ENCODE data around the gene TAOK1.
A peak's percentile ranks its signal among the peaks of the same experiment; 100 is the strongest.

Gene TAOK1

DNA sequence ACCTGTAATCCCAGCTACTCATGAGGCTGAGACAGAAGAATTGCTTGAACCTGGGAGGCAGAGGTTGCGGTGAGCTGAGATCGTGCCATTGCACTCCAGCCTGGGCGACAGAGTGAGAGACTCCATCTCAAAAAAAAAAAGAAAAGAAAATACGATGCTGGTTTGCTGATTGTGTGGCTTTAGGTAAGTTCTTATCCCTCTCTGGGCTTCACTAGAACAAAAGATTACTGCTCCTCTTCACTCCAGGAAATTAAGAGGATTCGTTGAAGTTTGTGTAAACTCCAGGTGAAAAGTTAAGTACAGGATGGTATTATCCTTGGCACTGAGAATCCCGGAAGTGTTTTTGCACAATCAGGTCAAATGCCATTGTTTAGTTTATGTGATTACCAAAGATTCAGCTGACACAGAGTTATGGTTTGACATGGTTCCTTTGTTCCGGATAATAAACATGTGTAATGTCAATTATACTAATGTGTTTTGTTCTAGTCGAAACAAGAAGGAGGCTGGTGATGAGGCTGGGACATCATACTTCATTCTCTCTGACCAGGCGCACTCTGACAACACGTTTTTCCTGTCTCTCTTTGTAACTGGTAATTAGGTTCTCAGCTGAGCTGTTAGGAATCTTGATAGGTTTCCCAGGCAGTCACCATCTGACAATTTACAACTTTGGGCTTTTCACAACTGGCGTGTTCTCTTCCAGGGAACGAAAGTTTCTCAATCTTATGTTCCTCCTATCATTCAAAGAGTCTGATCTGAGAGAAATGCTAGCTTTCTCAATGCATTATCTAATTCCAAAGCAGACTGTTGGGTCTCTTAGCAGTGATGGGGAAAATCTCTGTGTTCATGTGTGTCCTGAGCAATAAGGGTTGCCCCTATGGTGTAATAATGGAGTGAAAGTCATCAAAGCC lies 10.8 kb upstream of the TAOK1 start:
- DNase-seq, result peak; percentile 16 to 19

DNA sequence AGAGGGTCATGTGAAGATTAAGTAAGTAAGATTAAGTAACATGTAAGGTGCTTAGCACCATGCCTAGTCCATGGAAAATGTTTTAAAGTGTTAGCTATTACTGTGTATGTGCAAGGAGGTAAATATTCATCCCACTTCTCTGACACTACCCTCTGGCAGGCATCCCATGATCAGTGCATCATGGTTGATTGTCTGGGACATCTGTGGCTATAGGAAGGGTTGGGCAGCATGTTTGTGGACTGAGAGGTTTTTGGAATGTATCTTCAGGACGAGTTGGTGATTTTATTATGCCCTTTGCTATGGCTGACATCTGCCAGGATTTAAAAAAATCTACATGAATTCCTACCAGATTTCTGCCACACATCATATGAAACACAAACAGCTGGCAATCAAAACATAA lies 6.5 kb upstream of the TAOK1 start:
- DNase-seq, result no peak

DNA sequence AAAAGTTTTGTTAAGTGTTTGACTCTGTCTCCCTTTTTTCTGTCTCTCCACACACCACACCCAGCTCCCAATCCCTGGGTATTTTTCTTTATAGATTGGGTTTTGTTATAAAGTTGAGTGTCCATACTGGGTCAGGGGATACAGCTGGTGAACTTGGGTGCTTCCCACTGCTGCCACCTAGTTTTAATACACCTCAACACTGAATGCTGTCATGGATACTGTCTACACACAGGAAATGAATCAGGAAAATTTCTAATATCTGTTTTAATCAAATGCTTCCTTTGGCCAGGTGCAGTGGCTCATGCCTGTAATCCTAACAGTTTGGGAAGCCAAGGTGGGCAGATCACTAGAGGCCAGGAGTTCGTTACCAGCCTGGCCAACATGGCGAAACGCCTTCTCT lies 5.3 kb upstream of the TAOK1 start:
- DNase-seq, result no peak

DNA sequence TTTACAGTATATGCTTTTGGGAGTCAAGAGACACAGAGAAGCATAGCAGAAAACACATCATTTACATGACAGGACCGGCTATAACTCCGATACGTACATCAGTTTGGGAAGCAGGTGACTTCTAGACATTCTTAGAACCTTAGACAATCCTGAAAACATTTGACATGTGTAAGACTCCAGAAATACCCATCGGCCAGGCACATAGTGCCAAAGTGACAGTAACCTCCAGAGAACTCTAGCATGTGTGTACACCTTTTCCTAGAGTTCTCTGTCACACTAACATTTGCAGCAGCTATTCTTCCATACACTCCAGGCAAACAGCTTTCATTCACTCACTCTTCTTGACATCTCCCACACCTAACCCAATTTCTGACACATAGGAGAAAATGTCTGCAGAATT lies 3.4 kb upstream of the TAOK1 start:
- no peak for DNase-seq

DNA sequence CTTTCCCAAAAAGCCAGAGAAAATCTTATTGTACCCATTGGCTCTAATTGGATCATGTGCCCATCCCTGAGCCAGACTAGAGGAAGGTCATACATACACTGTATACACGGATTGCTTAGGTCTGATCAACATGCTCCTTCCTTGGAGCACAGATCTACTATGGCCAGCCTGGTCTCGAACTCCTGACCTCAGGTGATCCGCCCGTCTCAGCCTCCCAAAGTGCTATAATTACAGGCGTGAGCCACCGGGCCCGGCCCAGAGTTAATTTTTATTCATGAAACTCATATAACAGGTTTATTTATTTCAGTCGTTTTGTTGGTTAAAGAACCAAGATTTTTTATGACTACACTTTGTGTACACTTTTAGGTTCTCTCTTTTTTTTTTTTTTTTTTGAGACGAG lies 1.2 kb upstream of the TAOK1 start:
- no peak for DNase-seq

DNA sequence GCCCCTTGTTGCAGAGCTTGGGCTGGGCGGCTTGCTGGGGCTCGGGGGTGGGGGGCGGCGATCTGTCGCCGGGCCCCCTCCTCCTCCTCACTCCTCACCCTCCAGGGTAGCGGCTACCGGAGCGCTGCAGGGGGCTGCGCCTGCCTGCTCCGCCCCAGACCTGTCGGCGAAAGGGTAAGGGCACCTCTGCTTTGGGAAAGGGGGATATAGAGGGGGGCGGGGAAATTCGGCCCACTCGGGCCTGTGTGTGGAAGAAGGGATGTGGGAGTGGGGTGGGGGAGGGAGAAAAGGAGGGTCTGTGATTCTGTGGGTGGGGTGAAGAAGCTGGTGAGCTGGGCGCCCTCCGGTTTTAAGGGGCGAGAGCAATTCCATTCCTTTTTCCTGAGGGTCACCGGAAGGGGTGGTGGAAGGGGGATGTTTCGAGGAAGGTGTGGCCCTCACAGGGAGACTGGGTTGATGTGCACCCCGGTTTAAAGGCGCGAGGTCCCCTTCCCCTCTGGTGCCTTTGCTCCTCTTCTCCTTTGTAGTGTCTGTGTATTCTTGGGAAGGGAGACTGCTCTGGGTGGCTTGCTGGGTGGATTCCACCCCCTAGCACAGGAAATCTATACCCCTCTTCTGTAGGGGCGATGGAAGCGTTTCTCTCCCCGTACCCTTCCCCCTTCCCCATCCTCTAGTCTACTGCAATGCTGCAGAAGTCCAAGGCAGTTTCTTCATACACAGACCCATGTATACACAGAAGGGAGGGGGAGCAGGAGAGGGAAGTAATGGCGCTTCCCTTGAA lies 878 bp downstream of the TAOK1 start:
- DNase-seq, result peak; percentile 64 to 66

DNA sequence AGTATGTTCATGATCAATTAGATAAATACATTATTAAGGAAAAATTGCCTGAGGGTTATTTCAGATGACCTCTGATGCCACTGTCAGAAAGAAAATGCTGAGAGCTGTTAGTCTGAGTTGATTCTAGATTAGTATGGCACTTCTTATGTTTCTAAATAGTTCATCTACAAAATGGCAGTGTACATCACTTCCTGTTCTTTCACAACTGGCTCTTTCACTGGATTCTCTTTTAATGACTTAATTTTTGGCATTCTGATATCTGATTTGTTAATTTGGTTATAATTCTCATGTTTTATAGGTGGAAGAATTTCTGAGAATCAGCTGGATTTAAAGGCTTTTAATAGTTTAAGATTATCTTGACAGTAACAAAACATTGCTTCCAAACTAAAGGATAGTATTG lies 3.3 kb downstream of the TAOK1 start:
- DNase-seq, result peak; percentile 34 to 64

DNA sequence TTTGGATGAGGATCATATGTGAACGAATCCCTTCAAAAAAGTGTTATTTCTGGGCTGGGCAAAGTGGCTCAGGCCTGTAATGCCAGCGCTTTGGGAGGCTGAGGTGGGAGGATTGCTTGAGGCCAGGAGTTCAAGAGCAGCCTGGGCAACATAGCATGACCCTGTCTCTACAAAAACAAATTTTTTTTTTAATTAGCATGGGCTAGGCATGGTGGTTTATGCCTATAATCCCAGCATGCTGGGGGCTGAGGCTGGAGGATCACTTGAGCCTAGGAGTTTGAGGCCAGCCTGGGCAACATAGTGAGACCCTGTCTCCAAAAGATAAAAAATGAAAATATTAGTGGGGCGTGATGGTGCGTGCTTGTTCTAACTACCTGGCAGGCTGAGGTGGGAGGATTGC lies 4.6 kb downstream of the TAOK1 start:
- DNase-seq, result no peak

DNA sequence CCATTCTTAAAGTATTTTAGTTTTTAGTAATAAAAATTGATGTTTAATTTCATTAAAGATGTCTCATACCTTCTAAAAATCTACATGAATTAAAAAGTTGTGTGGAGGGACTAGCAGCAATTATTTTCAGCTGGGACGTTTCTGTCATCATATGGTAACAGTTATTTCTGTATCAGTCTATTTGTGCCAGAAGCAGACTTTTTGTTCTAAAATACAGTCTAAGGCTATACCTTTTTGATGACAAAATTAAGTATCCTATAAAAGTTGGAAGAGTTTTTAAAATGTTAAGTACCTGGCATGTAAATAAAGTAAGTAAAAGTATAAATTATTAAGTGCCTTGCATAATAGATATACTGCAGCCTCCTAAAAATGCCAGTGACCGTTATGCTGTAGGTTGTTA lies 5.9 kb downstream of the TAOK1 start:
- no peak for DNase-seq

DNA sequence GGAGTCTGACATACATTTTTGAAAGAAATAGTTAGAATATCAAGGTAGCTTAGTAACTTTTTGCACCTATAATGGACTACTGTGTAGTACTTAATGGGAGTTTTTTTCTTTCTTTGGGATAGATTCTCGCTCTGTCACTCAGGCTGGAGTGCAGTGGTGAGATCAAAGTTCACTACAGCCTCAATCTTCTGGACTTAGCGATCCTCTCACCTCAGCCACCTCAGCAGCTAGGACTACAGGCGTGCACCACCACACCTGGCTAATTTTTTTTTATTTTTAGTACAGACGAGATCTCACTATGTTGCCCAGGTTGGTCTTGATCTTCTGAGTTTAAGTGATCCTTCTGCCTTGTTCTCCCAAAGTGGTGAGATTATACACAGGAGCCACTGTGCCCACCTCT lies 9.5 kb downstream of the TAOK1 start:
- DNase-seq, result no peak

DNA sequence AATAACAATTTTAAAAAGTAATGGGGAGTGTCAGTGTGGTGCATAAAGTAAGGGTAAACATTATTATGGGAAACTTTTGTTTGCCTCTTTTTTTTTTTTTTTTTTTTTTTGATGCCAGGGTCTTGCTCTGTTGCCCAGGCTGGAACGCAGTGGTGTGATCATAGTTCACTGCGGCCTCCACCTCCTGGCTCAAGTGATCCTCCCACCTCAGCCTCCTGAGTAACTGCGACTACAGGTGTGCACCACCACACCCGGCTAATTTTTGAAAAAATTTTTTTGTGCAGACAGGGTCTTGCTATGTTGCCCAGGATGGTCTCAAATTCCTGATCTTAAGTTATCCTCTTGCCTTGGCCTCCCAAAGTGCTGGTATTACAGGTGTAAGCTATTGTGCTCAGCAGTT lies 10.7 kb downstream of the TAOK1 start:
- no peak for DNase-seq

DNA sequence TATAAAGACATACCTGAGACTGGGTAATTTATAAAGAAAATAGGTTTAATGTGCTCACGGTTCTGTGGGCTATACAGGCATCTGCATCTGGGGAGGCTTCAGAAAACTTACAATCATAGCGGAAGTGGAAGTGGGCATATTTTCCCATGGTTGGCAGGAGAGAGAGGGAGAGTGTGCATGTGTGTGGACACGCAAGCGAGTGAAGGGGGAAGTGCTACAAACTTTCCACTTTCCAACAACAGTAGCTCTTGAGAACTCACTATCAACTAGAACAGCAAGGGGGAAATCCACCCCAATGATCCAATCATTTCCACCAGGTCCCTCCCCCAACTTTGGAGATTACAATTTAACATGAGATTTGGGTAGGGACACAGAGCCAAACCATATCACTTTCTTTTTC lies 11.1 kb downstream of the TAOK1 start:
- DNase-seq, result peak; percentile 49 to 61

DNA sequence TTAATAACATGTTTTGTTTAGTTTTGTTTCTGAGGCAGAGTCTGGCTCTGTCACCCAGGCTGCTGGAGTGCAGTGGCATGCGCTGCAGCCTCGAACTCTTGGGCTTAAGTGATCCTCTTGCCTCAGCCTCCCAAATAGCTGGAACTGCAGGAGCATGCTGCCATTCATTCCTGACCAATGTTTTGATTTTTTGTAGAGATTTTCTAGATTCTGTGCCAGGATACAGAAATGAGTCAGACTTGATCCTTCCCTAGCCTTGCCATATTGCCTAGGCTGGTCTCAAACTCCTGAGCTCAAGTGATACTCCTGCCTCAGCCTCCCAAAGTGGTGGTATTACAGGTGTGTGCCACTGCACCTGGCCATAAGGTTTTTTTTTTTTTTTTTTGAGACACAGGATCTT lies 17.7 kb downstream of the TAOK1 start:
- DNase-seq, result no peak

DNA sequence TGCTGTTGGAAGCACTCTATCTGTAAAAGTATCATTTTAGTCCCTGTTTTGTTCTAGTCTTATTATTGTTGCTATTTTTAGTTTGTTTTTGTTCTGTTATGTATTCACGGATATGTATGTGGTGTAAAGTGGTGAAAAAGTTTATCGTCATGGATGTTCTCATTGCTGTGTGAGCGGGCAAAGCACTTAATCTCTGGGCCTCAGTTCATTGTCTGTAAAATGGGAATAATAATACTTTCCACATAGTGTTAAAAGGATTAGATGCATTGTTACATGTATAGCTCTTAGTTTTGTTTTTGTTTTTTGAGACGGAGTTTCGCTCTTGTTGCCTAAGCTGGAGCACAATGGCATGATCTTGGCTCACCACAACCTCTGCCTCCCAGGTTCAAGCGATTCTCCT lies 19.8 kb downstream of the TAOK1 start:
- no peak for DNase-seq

DNA sequence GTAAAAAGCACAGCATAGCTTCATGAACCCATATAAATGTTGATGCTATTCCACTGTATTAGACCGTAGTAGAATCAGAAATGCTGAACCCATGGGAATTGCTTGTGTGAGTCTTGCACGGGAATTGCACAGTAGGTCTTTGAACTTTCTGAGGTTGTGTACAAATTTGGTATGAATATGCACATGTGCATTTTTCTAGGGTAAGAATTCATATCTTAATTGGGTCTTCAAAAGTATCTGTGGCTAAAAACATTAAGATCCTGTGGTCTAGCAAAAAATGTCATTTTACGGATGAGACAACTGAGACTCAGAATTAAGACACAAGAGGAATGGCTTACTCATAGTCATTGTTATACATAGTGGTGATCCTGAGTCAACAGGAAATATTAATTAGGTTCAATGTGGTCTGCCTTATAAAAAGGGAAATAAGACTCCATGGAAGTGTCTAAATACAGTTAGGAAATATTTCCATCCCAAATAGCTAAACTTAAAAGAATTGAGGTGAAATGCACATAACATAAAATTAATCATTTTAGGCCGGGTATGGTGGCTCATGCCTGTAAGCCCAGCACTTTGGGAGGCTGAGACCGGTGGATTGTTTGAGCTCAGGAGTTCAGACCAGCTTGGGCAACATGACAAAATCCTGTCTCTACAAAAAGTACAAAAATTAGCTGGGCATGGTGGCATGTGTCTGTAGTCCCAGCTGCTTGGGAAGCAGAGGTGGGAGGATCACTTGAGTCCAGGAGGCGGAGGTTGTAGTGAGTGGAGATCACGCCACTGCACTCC lies 22.8 kb downstream of the TAOK1 start:
- peak; percentile 53 to 83 for DNase-seq

DNA sequence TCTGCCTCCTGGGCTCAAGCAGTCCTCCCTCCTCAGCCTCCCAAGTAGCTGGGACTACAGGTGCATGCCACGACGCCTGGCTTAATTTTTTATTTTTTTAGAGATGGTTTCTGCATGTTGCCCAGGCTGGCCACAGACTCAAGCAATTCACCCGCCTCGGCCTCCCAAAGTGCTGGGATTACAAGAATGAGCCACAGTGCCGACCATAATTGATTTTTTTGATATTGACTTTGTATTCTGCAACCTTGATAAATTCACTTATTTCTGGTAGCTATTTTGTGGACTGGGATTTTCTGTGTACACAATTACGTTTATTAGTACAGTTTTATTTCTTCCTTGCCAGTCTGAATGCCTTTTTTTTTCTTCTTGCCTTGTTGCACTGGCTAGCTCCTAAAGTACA lies 30.0 kb downstream of the TAOK1 start:
- no peak for DNase-seq

DNA sequence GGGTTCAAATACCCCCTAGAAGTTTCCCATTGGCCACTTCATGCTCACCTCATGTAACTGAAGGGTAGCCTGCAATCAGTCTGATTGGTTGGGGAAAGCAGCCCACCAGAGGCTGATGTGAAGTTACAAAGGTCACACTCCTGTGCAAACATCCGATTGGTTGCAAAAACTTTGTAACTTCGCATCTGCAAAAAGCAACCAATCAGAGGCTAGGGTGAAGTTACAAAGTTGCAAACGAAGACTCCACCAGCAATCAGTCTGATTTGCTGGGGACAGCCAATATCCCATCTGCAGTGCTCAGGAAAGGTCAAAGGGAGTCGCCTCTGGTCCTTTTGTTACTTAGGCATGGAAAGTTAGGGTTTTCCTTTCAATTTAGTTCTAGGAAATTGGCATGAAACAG lies 40.1 kb downstream of the TAOK1 start:
- DNase-seq, result no peak

DNA sequence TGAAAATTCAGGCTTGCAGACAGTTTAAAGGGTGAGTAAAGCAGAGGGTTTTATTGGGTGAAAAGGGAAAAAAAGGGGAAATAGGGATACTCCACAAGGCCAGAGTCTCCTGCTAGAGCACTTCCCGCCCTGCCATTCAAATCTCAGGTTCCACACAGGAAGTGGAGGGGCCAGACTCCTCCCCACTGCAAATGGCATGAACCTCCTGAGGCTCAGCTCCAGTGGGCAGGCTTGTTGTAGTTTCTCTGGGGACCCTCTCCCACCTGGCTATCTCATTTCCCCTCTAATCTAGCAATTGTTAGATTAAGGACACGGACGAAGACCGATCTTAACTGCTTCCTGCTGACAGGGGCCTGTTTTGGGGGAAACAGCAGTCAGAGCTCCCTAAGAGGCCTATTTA lies 43.4 kb downstream of the TAOK1 start:
- DNase-seq, result peak; percentile 58 to 62

DNA sequence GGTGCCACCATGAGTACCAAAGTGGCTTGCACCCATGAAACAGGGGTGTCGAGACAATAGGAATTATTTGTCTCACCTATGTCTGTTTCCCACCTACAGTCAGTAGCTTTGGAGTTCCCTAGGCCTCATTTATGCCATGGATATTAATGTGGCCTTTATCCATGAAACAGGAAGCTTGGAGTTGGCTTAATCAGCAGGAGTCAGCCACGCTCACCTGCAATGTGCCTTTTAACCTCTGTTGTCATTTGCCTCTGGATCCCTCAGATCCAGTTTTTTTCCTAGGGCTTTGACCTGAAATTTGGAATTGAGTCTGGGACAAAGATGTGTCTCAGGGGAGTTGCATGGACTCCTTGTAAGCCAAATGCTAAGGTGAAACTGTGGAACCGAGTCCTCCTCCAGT lies 44.4 kb downstream of the TAOK1 start:
- DNase-seq, result no peak

DNA sequence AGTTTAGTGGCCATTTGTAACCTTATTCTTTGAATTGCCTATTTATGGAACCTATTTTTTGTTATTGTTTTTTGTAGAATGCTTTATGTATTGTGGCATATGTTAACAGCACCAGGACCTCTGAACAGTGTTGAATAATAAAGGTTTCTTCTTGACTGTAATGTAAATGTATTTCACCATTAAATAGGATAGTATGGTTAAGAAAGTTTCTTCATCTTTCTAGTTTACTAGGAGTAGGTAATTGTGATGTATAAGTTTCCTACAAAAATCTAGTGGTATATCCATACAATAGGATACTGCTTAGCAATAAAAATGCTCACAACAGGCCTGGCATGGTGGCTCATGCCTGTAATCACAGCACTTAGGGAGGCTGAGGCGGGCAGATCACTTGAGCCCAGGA lies 52.3 kb downstream of the TAOK1 start:
- no peak for DNase-seq

DNA sequence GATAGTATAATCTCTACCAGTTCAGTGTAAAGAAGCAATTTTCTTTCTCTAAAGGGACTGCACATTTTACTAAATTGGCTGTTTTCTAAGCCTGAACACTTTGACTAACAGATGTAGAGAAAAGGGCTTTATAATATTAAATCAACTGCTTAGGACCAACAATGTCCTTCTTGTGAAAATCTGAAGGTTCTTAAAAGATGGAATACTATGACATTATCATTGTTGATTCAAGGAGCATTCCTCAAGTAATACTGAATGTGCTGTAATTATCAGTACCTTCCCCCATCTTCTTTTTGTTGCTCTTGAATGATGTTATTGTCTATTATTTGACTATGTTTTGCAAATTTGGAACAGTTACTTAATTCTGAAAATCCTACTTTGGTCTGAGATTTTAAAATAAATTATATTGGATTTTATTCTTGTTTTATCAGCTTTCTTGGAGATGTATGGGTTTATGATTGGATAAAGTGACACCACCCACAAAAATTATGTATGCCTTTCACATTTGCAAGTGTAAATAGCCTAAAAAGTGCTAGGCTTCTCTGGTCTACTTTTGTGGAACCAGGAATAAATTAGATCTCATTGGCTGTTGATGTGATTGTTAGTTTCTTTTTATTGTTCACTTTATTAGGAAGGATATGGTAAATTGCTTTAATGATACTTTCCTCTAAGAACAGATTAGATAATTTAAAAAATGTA lies 53.0 kb downstream of the TAOK1 start:
- DNase-seq, result no peak

DNA sequence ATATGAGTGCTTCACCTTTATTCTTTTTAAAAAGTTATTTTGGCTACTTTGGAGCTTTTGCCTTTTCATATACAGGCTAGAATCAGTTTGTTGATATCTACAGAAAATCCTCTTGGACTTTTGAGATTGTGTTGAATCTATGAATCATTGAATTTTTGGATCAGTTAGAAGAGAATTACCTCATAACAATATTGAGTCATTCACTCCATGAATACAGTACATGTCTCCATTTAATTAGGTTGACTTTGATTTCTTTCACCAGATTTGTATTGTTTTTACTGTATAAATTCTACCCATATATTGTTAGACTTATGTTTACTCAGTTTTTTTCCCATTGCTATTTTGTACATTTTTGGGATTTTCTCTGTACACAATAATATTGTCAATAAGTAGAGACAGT lies 54.4 kb downstream of the TAOK1 start:
- DNase-seq, result no peak

DNA sequence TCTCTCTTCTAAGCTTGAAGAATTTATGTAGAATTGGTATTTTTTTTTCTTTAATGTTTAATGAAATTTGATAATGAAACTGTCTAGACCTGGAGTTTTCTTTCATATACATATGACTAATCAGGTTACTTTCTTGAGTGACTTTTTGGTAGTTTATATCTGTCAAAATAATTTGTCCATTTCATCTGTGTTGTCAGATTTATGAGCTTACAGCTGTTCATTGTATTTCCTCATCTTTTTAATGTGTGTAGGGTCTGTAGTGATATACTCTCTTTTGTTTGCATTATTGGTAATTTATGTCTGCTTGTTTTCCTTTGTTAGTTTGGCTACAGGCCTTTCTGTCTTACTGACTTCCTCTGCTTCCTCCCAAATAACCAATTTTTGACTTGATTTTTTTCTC lies 55.7 kb downstream of the TAOK1 start:
- no peak for DNase-seq
